ENCODE data around the gene HOXB2. TPM values are rescaled to one million over a fixed set of nuclear protein-coding genes. Genes with fewer than 3 reads are reported as not detected.

HOXB2 gene
- total RNA-seq, 1 donor, result 9.0 TPM

GRCh38 chr17:48565022-48565554 is 20.2 kb upstream of the HOXB2 start:
- peak overlapping the region; percentile 67 for H3K4me3 ChIP-seq (ENCODE audit: low read depth, low read length)
- TF ChIP-seq CTCF (IDR thresholded peaks at IDR 0.05; ENCODE audit: insufficient read depth, low read length), result no peak
- DNase-seq (ENCODE audit: low read depth), result no peak

- H3K4me3 ChIP-seq (ENCODE audit: low read depth, low read length), result peak overlapping the region; percentile 67
- no peak for TF ChIP-seq CTCF (IDR thresholded peaks at IDR 0.05; ENCODE audit: insufficient read depth, low read length)
- peak; percentile 36 for DNase-seq (ENCODE audit: low read depth)
These were observed 19.5 kb upstream of the HOXB2 start for GRCh38 chr17:48564188-48565021.

- H3K4me3 ChIP-seq (ENCODE audit: low read depth, low read length), result peak overlapping the region; percentile 67
- DNase-seq (ENCODE audit: low read depth), result no peak
- TF ChIP-seq CTCF (IDR thresholded peaks at IDR 0.05; ENCODE audit: insufficient read depth, low read length), result no peak
These were observed 18.9 kb upstream of the HOXB2 start for GRCh38 chr17:48563867-48564187.

- peak overlapping the region; percentile 67 for H3K4me3 ChIP-seq (ENCODE audit: low read depth, low read length)
- DNase-seq (ENCODE audit: low read depth), result peak; percentile 28
- no peak for TF ChIP-seq CTCF (IDR thresholded peaks at IDR 0.05; ENCODE audit: insufficient read depth, low read length)
These were observed 18.5 kb upstream of the HOXB2 start for GRCh38 chr17:48563385-48563838.

GRCh38 chr17:48562934-48563333 is 18.0 kb upstream of the HOXB2 start:
- peak overlapping the region; percentile 67 for H3K4me3 ChIP-seq (ENCODE audit: low read depth, low read length)
- no peak for TF ChIP-seq CTCF (IDR thresholded peaks at IDR 0.05; ENCODE audit: insufficient read depth, low read length)

GRCh38 chr17:48561884-48562810 is 17.2 kb upstream of the HOXB2 start:
- peak overlapping the region; percentile 67 for H3K4me3 ChIP-seq (ENCODE audit: low read depth, low read length)
- no peak for DNase-seq (ENCODE audit: low read depth)
- peak; percentile 53 for TF ChIP-seq CTCF (IDR thresholded peaks at IDR 0.05; ENCODE audit: insufficient read depth, low read length)

More at GRCh38 chr17:48562934-48563333, 18.0 kb upstream of the HOXB2 start:
- DNase-seq (ENCODE audit: low read depth), result no peak

Measured in fibroblast of the aortic adventitia (primary cell).